Epithelial cell of esophagus (primary cell): ENCODE measurements around the gene SEC31A.

Source experiments
- DNase-seq: peaks from one replicate; pipeline ENCODE4 v3.0.0; 2010; ENCODE audit warnings: low read depth
- H3K4me3 ChIP-seq: 2 replicates; pipeline ENCODE4 v1.5.1; 2011; ENCODE audit warnings: mild to moderate bottlenecking, low read length, control low read depth
- TF ChIP-seq, protein P1 (sequence below): IDR thresholded peaks from 2 replicates; pipeline ENCODE4 v1.5.1; 2011; ENCODE audit warnings: low read depth, mild to moderate bottlenecking, low read length, control low read depth, inconsistent platforms; ENCODE audit not compliant: insufficient read depth; ENCODE audit errors: missing control alignments

SEC31A gene

DNA sequence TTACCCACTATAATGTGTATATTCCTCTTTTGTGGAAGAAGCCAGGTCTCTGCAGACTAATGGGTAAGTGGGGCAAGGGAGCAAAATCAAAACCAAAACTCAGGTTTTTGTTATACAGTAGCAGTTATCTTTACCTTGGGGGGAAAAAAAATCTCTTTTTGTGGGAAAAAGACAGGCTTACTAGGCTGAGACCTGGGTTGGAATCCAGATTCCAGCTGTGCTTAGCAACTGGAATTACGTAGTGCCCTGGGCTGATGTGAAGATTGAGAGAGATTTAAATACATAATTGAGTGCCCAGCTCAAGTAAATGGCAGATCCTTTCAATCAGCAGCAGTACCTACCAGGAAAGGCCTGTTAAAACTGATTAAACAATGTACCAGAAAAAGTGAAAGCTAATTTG is 76.9 kb downstream of the SEC31A start:
- DNase-seq: no peak
- TF ChIP-seq, protein P1, sequence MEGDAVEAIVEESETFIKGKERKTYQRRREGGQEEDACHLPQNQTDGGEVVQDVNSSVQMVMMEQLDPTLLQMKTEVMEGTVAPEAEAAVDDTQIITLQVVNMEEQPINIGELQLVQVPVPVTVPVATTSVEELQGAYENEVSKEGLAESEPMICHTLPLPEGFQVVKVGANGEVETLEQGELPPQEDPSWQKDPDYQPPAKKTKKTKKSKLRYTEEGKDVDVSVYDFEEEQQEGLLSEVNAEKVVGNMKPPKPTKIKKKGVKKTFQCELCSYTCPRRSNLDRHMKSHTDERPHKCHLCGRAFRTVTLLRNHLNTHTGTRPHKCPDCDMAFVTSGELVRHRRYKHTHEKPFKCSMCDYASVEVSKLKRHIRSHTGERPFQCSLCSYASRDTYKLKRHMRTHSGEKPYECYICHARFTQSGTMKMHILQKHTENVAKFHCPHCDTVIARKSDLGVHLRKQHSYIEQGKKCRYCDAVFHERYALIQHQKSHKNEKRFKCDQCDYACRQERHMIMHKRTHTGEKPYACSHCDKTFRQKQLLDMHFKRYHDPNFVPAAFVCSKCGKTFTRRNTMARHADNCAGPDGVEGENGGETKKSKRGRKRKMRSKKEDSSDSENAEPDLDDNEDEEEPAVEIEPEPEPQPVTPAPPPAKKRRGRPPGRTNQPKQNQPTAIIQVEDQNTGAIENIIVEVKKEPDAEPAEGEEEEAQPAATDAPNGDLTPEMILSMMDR: no peak
- no peak overlapping the region for H3K4me3 ChIP-seq

DNA sequence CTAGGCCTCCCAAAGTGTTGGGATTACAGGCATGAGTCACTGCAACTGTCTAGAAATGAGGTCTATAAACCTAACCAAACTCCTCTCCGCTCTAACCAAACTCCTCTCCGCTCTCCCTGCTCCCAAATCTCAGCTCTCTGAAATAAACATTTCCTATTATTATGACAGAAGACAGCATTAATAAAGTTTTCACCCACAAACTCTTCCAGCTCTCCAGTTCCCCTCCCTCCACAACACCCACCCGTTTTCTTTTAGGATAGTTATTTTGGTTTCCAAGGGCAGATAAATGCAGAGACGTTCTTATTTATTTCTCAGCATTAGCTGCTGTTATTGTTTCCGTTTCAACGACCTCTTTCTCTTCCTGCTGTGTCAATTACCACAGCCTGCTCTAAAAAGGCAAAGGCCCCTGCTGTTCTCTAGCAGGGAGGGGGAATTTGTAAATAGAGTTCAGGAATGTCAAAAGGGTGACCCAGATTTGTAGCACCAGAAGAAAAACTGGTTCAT is 79.1 kb downstream of the SEC31A start:
- H3K4me3 ChIP-seq: no peak overlapping the region
- no peak for DNase-seq
- TF ChIP-seq, protein P1: no peak

DNA sequence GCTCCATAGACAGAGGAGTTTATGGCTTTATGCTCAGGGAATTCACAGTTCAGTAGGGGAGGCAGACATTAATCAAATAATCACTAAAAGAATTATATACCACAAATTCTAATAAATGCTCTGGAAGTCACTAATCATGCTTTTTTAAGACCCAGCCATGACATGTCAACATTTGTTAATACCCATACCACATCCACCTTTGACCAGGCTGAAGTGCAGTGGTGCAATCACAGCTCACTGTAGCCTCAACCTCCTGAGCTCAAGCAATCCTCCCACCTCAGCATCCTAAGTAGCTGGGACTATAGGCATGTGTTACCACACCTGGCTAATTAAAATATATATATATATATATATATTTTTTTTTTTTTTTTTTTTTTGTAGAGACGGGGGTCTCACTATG is 79.6 kb downstream of the SEC31A start:
- TF ChIP-seq, protein P1: no peak
- DNase-seq: no peak

DNA sequence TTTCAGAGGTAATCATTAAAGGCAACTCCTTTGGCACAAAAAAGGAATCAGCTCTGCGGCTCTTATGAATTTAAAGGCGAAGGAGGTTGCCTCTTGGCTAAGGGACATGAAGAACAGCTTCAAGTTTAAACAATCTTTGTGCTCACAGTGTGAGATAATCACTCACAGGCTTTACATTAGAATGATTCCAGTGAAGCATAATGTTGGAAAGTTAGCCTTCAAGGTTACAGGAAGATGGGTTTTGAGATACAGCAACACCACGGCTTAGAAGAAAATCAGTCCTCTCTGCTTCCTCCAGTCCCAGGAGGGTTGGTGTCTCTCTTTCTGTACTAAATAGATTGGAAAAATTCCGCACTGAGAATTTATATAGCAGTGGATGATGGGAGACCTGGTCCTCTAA is 80.8 kb downstream of the SEC31A start:
- TF ChIP-seq, protein P1: no peak
- no peak overlapping the region for H3K4me3 ChIP-seq
- DNase-seq: no peak

More for the DNA sequence above, 79.6 kb downstream of the SEC31A start:
- no peak overlapping the region for H3K4me3 ChIP-seq

DNA sequence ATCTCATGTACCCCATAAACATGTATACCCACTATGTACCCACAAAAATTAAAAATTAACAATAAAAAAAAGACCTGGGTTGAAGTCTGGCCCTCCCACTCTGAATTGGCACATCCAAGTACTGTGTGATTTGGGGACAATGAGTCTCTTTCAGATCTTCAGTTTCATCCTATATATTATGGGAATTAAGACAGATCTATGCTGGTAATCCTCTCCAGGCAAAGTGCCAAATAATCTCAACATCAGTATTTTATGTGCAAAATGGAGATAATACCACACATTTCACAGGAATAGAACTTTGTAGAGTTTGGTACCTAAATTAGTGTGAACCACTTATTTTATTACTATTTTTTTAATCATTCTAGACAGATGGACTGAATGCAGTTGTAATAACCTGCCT is 81.3 kb downstream of the SEC31A start:
- TF ChIP-seq, protein P1: no peak
- DNase-seq: no peak
- H3K4me3 ChIP-seq: no peak overlapping the region

DNA sequence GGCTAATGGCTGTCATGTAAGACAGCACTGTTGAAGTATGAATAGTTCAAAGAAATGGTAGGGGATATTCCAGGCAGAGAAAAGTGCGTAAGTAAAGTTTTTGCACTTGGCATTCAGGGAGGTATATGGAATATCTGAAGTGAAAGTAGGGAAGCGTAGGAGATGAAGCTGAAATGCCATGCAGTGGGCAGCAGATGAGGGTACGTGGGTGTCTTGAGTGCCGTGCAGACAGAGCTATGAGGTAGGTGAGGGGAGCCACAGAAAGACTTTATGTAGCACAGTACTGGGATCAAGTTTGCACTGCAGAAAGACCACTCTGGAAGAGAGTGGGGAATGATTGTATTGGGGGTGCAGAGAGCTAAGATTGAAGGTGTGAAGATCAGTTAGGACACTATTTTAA is 87.2 kb downstream of the SEC31A start:
- no peak overlapping the region for H3K4me3 ChIP-seq
- DNase-seq: no peak
- TF ChIP-seq, protein P1: no peak

DNA sequence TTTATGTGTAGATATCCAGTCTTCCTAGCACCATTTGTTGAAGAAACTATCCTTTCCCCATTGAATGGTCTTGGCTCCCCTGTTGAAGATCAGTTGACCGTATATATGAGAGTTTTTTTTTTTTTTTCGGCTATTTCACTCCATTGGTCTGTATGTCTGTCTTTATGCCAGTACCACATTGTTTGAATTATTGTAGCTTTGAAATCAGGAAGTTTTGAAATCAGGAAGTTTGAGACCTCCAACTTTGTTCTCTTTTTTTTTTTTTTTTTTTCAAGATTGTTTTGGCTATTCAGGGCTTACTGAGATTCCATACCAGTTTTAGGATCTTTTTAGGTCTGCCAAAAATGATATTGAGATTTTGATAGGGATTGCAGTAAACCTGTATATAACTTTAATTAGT is 88.0 kb downstream of the SEC31A start:
- no peak for DNase-seq
- TF ChIP-seq, protein P1: no peak
- no peak overlapping the region for H3K4me3 ChIP-seq
